Smooth muscle cell of trachea (primary cell): ENCODE data around the gene MIS18BP1. TPM values are rescaled to one million over a fixed set of nuclear protein-coding genes. Genes with fewer than 3 reads are reported as not detected.

Experiments
- total RNA-seq: library from RNA; depleted of rRNA; stranded (reverse); fragments of >200 nt; gene quantifications from 2 replicates; pipeline ENCODE4 v1.2.1, GENCODE V29; 2014

MIS18BP1 gene
- total RNA-seq = 13.6 and 47.0 TPM in 2 replicates

GRCh38 chr14:45253070-45253753 lies at the start of gene MIS18BP1:
Gene MIS18BP1 (minus strand): TSS chr14:45253202. CDS start chr14:45247286, 5,916 bp downstream.

Other genes starting within 250 kb of the MIS18BP1 start
- 33.4 and 42.2 TPM in 2 replicates for gene PRPF39, start 169.1 kb downstream of the MIS18BP1 start, total RNA-seq
- 15.5 and 50.0 TPM in 2 replicates for gene FKBP3, start 118.7 kb downstream of the MIS18BP1 start, total RNA-seq
- gene FANCM, start 117.3 kb downstream of the MIS18BP1 start, total RNA-seq = 2.2 and 10.8 TPM in 2 replicates